Testis (tissue), 3 donors: ENCODE results near the gene XXYLT1. TPM values are rescaled to one million over a fixed set of nuclear protein-coding genes. Genes with fewer than 3 reads are reported as not detected.

Source experiments
- DNase-seq: peaks from one replicate; pipeline ENCODE4 v3.0.0-alpha.2; 2019
- H3K27ac ChIP-seq, 2 donors: fragments of 200-600 bp; sonication (generic); one replicate each; pipeline ENCODE4 v1.5.1; 2019
- H3K27me3 ChIP-seq: fragments of 200-600 bp; sonication (generic); one replicate; pipeline ENCODE4 v1.5.1; 2019
- H3K36me3 ChIP-seq: fragments of 200-600 bp; sonication (generic); one replicate; pipeline ENCODE4 v1.5.1; 2017; ENCODE audit warnings: low read depth; ENCODE audit errors: missing control alignments
- H3K4me1 ChIP-seq: fragments of 200-600 bp; sonication (generic); one replicate; pipeline ENCODE4 v1.5.1; 2019
- H3K4me3 ChIP-seq, 2 donors: fragments of 200-600 bp; sonication (generic); one replicate each; pipeline ENCODE4 v1.5.1; 2017 to 2019
- H3K9me3 ChIP-seq: fragments of 200-600 bp; sonication (generic); one replicate; pipeline ENCODE4 v1.5.1; 2017
- POLR2A ChIP-seq: fragments of 450-650 bp; IDR thresholded peaks from one replicate; pipeline ENCODE4 v1.6.1; 2017; ENCODE audit warnings: antibody characterized with exemption, mild to moderate bottlenecking, moderate library complexity
- WGBS, 2 donors: methylation state at CpG; one replicate each; pipeline ENCODE4 v1.1.5; 2018; 5-methylcytosine and 5-hydroxymethylcytosine counted together
- intact Hi-C: fragments of 100-400 bp; cut with DNase I; formaldehyde crosslinking; loops from one replicate; pipeline ENCODE4 v1.15.1; 2023; ENCODE audit warnings: low total_unique reads
- polyA plus RNA-seq: library from polyadenylated mRNA; stranded (reverse); fragments of 350-450 nt; fragmentation: Illumina TruSeq; extraction: RNeasy Lipid Tissue Mini Kit (QIAGEN cat#74804); gene quantifications from one replicate; pipeline ENCODE4 v1.2.3, GENCODE V29; 2014; ENCODE audit warnings: low read depth, low replicate concordance; ENCODE audit not compliant: insufficient read depth
- total RNA-seq, 2 donors: library from RNA; depleted of rRNA; stranded (reverse); fragments of >200 nt; gene quantifications; one replicate each; pipeline ENCODE4 v1.2.3, GENCODE V29; 2016
- TF ChIP-seq, protein P1 (sequence below), 3 experiments: fragments of 450-650 bp in 2 of 3; fragments of 200-600 bp in 1 of 3; sonication (generic) in 1 of 3; IDR thresholded peaks; one replicate each; pipeline ENCODE4 v1.5.1; 2016 to 2019; ENCODE audit warnings: antibody characterized with exemption in 3 of 3, mild to moderate bottlenecking in 2 of 3, moderate library complexity in 1 of 3

The XXYLT1 gene
- total and polyA plus RNA-seq, 3 donors from 2014 or later: 7.2 to 12.5 (median 11.1) TPM

DNA sequence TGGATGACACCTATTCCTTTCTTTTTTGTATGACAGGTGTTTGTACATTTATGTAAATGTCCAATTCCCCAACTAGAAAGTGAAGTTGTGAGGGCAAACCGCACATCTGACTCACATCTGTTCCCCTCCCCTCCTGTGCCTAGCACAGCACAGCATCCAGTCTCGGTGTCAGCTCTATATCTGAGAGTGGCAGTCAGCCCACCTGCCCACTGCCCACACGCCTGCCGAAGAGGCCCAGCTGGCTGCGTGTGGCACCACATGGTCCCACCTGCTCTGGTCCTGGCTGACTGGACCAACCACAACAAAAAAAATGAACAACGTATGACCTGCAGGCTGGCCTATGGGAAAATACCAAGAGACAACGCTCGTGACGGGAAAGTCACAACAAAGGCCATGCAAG lies 62.8 kb downstream of the XXYLT1 start:
- Histone ChIP-seq H3K27me3 (no peaks in the 10 kb centered on the region), H3K36me3 (no peaks in the 10 kb centered on the region), H3K4me1 (peaks cover 28% of the 10 kb centered on the region), H3K9me3 (no peaks in the 10 kb centered on the region), H3K27ac (peak overlapping the region in 1 of 2 donors; percentile 89), H3K4me3 (no peak overlapping the region)
- intact Hi-C loops: no loop called here
- no peak for DNase-seq
- WGBS, 2 donors: 80 to 84% methylated on average over 9 of the region's 9 CpGs
- TF ChIP-seq, protein P1, sequence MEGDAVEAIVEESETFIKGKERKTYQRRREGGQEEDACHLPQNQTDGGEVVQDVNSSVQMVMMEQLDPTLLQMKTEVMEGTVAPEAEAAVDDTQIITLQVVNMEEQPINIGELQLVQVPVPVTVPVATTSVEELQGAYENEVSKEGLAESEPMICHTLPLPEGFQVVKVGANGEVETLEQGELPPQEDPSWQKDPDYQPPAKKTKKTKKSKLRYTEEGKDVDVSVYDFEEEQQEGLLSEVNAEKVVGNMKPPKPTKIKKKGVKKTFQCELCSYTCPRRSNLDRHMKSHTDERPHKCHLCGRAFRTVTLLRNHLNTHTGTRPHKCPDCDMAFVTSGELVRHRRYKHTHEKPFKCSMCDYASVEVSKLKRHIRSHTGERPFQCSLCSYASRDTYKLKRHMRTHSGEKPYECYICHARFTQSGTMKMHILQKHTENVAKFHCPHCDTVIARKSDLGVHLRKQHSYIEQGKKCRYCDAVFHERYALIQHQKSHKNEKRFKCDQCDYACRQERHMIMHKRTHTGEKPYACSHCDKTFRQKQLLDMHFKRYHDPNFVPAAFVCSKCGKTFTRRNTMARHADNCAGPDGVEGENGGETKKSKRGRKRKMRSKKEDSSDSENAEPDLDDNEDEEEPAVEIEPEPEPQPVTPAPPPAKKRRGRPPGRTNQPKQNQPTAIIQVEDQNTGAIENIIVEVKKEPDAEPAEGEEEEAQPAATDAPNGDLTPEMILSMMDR (IDR thresholded peaks at IDR 0.05): no peak
- no peak for TF ChIP-seq POLR2A

DNA sequence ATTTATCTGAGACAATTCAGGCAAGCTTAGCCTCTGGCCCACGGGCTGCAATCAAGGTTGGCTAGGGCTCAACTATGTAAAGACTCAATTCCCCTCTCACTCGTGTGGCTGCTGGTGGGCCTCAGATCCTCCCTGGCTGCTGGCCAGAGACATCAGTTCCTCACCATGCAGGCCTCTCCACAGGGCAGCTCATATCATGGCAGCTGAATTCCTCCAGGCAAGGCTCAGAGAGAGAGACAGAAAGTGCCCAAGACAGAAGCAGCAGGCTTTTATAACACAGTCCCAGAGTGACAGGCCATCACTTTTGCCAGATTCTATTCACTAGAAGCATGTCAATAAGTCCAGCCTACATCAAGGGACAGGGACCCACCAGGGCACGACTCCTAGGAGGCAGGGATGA lies 63.2 kb downstream of the XXYLT1 start:
- Histone ChIP-seq H3K4me3 (no peak overlapping the region), H3K36me3 (no peaks in the 10 kb centered on the region), H3K9me3 (no peaks in the 10 kb centered on the region), H3K27me3 (no peaks in the 10 kb centered on the region), H3K4me1 (peaks cover 28% of the 10 kb centered on the region), H3K27ac (peak overlapping the region in 1 of 2 donors; percentile 89)
- WGBS, 2 donors: 57 to 76% methylated on average over 3 of the region's 3 CpGs
- intact Hi-C loops: no loop called here
- TF ChIP-seq POLR2A: no peak
- no peak for DNase-seq

DNA sequence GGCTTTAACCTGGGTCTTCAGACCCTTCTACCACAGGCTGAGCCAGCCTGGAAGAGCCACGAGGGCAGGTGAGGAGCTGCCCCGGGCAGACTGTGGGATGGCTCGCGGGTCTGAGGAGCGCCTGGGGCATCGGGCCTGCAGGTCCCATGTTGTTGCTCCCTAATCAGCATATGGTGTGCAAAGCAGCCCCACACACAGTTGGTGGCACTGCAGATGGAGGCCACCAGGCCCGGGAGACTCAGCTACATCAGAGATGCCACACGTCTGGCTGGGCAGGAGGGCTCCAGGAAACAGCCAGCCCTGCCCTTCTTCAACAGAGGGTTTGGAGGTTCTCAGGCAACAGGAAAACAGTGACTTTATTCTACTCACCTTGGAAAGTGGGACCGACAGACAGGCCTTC lies 63.9 kb downstream of the XXYLT1 start:
- TF ChIP-seq, protein P1 (IDR thresholded peaks at IDR 0.05): no peak
- TF ChIP-seq POLR2A: no peak
- no peak for DNase-seq
- Histone ChIP-seq H3K9me3 (no peaks in the 10 kb centered on the region), H3K4me1 (peaks cover 28% of the 10 kb centered on the region), H3K4me3 (no peak overlapping the region), H3K27ac (no peak overlapping the region), H3K27me3 (no peaks in the 10 kb centered on the region), H3K36me3 (no peaks in the 10 kb centered on the region)
- WGBS, 2 donors: 95 to 98% methylated on average over 7 to 9 of the region's 9 CpGs
- intact Hi-C loops: no loop called here

DNA sequence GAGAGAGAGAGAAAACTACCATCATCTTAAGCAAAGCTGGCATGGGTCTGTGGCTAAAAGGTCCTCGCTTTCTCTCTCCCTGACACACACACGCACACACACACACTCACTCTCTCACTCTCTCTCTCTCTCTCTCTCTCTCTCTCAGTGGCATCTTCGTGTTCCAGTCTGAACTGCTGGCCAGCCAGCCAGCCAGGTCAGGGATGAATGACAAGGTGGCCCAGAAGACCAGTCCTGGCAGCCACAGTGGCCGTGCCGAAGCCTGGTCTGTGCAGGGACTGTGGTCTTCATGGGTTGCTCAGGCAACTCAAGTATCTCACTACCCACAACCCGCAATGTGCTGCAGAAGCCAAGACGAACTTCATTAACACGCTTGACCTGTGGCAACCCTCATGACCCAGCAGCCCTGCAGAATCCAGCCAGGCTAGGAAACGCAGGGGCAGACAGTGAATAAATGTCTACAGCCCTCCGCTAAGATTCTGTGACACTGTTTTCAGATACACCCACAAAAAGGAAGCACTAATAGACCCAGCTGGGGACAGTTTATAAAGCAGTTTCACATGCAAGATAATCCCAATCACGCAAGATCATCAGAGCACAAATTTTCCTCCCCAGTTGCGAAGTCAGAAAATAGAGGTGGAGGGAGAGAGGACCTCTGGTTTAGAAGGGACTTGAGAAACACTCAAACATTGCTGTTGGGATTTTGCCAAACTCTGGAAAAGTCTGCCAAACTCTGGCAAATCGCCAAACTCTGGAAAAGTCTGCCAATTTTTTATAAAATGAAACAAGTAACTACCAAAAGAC lies 66.4 kb downstream of the XXYLT1 start:
- 43 to 57% methylated on average over 11 to 13 of the region's 13 CpGs for WGBS, 2 donors
- H3K9me3 ChIP-seq: no peaks in the 10 kb centered on the region
- H3K4me3 ChIP-seq: no peak overlapping the region
- H3K4me1 ChIP-seq: peaks cover 20% of the 10 kb centered on the region
- TF ChIP-seq, protein P1 (IDR thresholded peaks at IDR 0.05): no peak
- no peak for TF ChIP-seq POLR2A
- H3K36me3 ChIP-seq: no peaks in the 10 kb centered on the region
- H3K27ac ChIP-seq: no peak overlapping the region
- peak; percentile 20 for DNase-seq
- no peaks in the 10 kb centered on the region for H3K27me3 ChIP-seq
- intact Hi-C loops: no loop called here

GRCh38 chr3:195203606-195204005 lies 67.4 kb downstream of the XXYLT1 start:
- H3K4me3 ChIP-seq: no peak overlapping the region
- 87 to 98% methylated on average over 6 of the region's 6 CpGs for WGBS, 2 donors
- TF ChIP-seq POLR2A: no peak
- TF ChIP-seq, protein P1 (IDR thresholded peaks at IDR 0.05): no peak
- no peaks in the 10 kb centered on the region for H3K9me3 ChIP-seq
- peak; percentile 14 for DNase-seq
- H3K4me1 ChIP-seq: peaks cover 11% of the 10 kb centered on the region
- H3K27ac ChIP-seq: no peak overlapping the region
- intact Hi-C loops: no loop called here
- no peaks in the 10 kb centered on the region for H3K36me3 ChIP-seq
- no peaks in the 10 kb centered on the region for H3K27me3 ChIP-seq
